SK-N-SH (cell line): ENCODE data around the gene BIRC6.

Source experiments
- CHD2 ChIP-seq: fragments of 150-350 bp; IDR thresholded peaks from 2 replicates; pipeline ENCODE4 v1.6.1; 2018; ENCODE audit warnings: low read length; ENCODE audit not compliant: partially characterized antibody
- CTCF ChIP-seq: fragments of 200-600 bp; sonication (generic); IDR thresholded peaks from 2 replicates; pipeline ENCODE4 v1.6.1; 2017; ENCODE audit warnings: antibody characterized with exemption, mild to moderate bottlenecking, moderate library complexity
- FOXM1 ChIP-seq: IDR thresholded peaks from 2 replicates; pipeline ENCODE4 v1.4.0; 2012; ENCODE audit warnings: low read depth, mild to moderate bottlenecking
- MEF2A ChIP-seq: IDR thresholded peaks from 2 replicates; pipeline ENCODE4 v1.4.0; 2012; ENCODE audit warnings: low read depth, borderline replicate concordance
- MXI1 ChIP-seq: IDR thresholded peaks from 2 replicates; pipeline ENCODE4 v1.6.1; 2012; ENCODE audit warnings: mild to moderate bottlenecking, low read depth, low read length, improper control_type of control experiment
- USF1 ChIP-seq: IDR thresholded peaks from 2 replicates; pipeline ENCODE4 v1.4.0; 2012; ENCODE audit warnings: low read depth, borderline replicate concordance
- YY1 ChIP-seq: IDR thresholded peaks from 2 replicates; pipeline ENCODE4 v1.4.0; 2012; ENCODE audit warnings: low read depth, mild to moderate bottlenecking
- ZBTB33 ChIP-seq: IDR thresholded peaks from 2 replicates; pipeline ENCODE4 v1.4.0; 2012; ENCODE audit warnings: low read depth, borderline replicate concordance

GRCh38 chr2:32386739-32387138 lies 29.9 kb downstream of the BIRC6 start:
- TF ChIP-seq CHD2: no peak
- no peak for TF ChIP-seq FOXM1
- no peak for TF ChIP-seq YY1
- TF ChIP-seq MEF2A: no peak
- no peak for TF ChIP-seq USF1
- no peak for TF ChIP-seq CTCF
- TF ChIP-seq MXI1: no peak
- TF ChIP-seq ZBTB33: no peak
